K562 (cell line): Measurements from ENCODE around the gene CYB561A3. TPM values are rescaled to one million over a fixed set of nuclear protein-coding genes. Genes with fewer than 3 reads are reported as not detected.

Source experiments
- ATAC-seq: fragments of 200-7000 bp; cut with Tn5 transposase; 3 replicates; pipeline ENCODE4 v1.9.1; 2020; ENCODE audit warnings: moderate library complexity
- BruUV-seq: library from RNA; stranded (reverse); fragments of 400-500 nt; replicated peaks from 2 replicates; lab custom pipeline; 2021; lab: Mats Ljungman, UMichigan
- CTCF ChIA-PET: fragments of 300-600 bp; formaldehyde crosslinking; extraction: SDS; loops from one replicate; lab custom pipeline; 2021; ENCODE audit warnings: low intra/inter-chr PET ratio; lab: Yijun Ruan, JAX
- POLR2A ChIA-PET: fragments of 300-600, 350-650 bp; sonication (Branson Sonifier 250); formaldehyde crosslinking; extraction: SDS; loops from one replicate; lab custom pipeline; 2021; ENCODE audit warnings: antibody characterized with exemption, inconsistent platforms; lab: Yijun Ruan, JAX
- DNase-seq, 4 experiments: peaks; one replicate each; pipeline versions ENCODE4 v3.0.0 to v3.0.0-alpha.2; 2011 to 2018; ENCODE audit warnings: low spot score in 3 of 4, mixed read lengths in 3 of 4; ENCODE audit errors: extremely low read depth in 1 of 4
- FAIRE-seq: peaks from 2 replicates; lab custom pipeline; 2011; peaks lifted over from hg19 to GRCh38; lab: Jason Lieb, UNC
- H2AFZ ChIP-seq: 2 replicates; pipeline ENCODE4 v1.6.0; 2011; ENCODE audit warnings: low read depth, low read length, control low read depth, inconsistent platforms
- H3K27ac ChIP-seq: fragments of 200-600 bp; 3 replicates; pipeline ENCODE4 v1.8.0; 2011; ENCODE audit warnings: low read depth, mild to moderate bottlenecking, control low read depth, inconsistent platforms, low read length, moderate library complexity, mixed read lengths; ENCODE audit errors: extremely low read depth
- H3K27me3 ChIP-seq, 2 experiments: fragments of 300-600 bp in 1 of 2; 2 replicates in 1 of 2; 3 replicates in 1 of 2; pipeline versions ENCODE4 v1.6.0 to v1.8.0; 2011; ENCODE audit warnings: inconsistent platforms in 2 of 2, low read length in 2 of 2, mild to moderate bottlenecking in 1 of 2, mixed read lengths in 1 of 2, moderate library complexity in 1 of 2; ENCODE audit not compliant: control insufficient read depth in 2 of 2, insufficient read depth in 2 of 2
- H3K36me3 ChIP-seq: fragments of 300-600 bp; 3 replicates; pipeline ENCODE4 v1.8.0; 2011; ENCODE audit warnings: mild to moderate bottlenecking, low read length, inconsistent platforms; ENCODE audit not compliant: control insufficient read depth, insufficient read depth
- H3K4me1 ChIP-seq, 2 experiments: fragments of 200-600 bp in 1 of 2; replicated peaks in 1 of 2; 2 replicates in 1 of 2; 3 replicates in 1 of 2; pipeline versions ENCODE4 v1.5.1 to v1.8.0; 2011; ENCODE audit warnings: inconsistent platforms in 2 of 2, low read length in 2 of 2, mild to moderate bottlenecking in 1 of 2, mixed read lengths in 1 of 2, moderate library complexity in 1 of 2; ENCODE audit not compliant: control insufficient read depth in 2 of 2, insufficient read depth in 2 of 2
- H3K4me2 ChIP-seq: 2 replicates; pipeline ENCODE4 v1.6.1; 2011; ENCODE audit warnings: low read length, control low read depth, inconsistent platforms, mixed read lengths; ENCODE audit not compliant: insufficient read depth
- H3K4me3 ChIP-seq: fragments of 200-600 bp; sonication (generic), shearing (Covaris generic); 2 replicates; pipeline ENCODE4 v1.5.1; 2016; ENCODE audit warnings: control low read depth, inconsistent platforms
- H3K79me2 ChIP-seq: fragments of 200-600 bp; 3 replicates; pipeline ENCODE4 v1.8.0; 2011; ENCODE audit warnings: low read length, inconsistent platforms; ENCODE audit not compliant: control insufficient read depth, insufficient read depth
- H3K9ac ChIP-seq, 2 experiments: 2 replicates each; pipeline versions ENCODE4 v1.6.0 to v1.6.1; 2011; ENCODE audit warnings: low read depth in 2 of 2, low read length in 2 of 2, control low read depth in 1 of 2, inconsistent platforms in 1 of 2, mild to moderate bottlenecking in 1 of 2, mixed read lengths in 1 of 2; ENCODE audit not compliant: insufficient read depth in 1 of 2
- H3K9me1 ChIP-seq: one replicate; pipeline ENCODE4 v1.6.0; 2011; ENCODE audit warnings: inconsistent platforms, mild to moderate bottlenecking, low read length, moderate library complexity; ENCODE audit not compliant: control insufficient read depth, insufficient read depth
- H3K9me3 ChIP-seq: replicated peaks from 2 replicates; pipeline ENCODE4 v1.5.1; 2011; ENCODE audit warnings: low read depth, low read length, inconsistent platforms; ENCODE audit not compliant: control insufficient read depth, insufficient read depth
- H4K20me1 ChIP-seq: replicated peaks from 2 replicates; pipeline ENCODE4 v1.6.1; 2011; ENCODE audit warnings: low read length, inconsistent platforms, mixed read lengths; ENCODE audit not compliant: control insufficient read depth, insufficient read depth
- ARID1B ChIP-seq: fragments of 450-650 bp; IDR thresholded peaks from 2 replicates; pipeline ENCODE4 v1.6.1; 2016; ENCODE audit warnings: antibody characterized with exemption, mild to moderate bottlenecking, inconsistent platforms
- MEF2A ChIP-seq: IDR thresholded peaks from 2 replicates; pipeline ENCODE4 v1.6.1; 2011; ENCODE audit warnings: low read depth, mild to moderate bottlenecking, low read length, moderate library complexity; ENCODE audit not compliant: control insufficient read depth
- PHB ChIP-seq: fragments of 250-450 bp; sonication (Bioruptor Pico); IDR thresholded peaks from 2 replicates; pipeline ENCODE4 v1.5.0; 2021
- SIRT6 ChIP-seq: IDR thresholded peaks from one replicate; pipeline ENCODE4 v1.6.1; 2012; ENCODE audit warnings: low read depth, mild to moderate bottlenecking, control low read depth, inconsistent platforms, low read length, moderate library complexity
- TCF3 ChIP-seq: sonication (generic); formaldehyde crosslinking; IDR thresholded peaks from 2 replicates; pipeline ENCODE4 v1.4.0; 2020; ENCODE audit warnings: mild to moderate bottlenecking, missing genetic modification reagents
- TRIM25 ChIP-seq: fragments of 450-650 bp; IDR thresholded peaks from 2 replicates; pipeline ENCODE4 v1.7.0; 2016; ENCODE audit warnings: borderline replicate concordance
- ZBTB5 ChIP-seq: fragments of 450-650 bp; IDR thresholded peaks from 2 replicates; pipeline ENCODE4 v1.6.1; 2017; ENCODE audit warnings: antibody characterized with exemption
- ZNF133 ChIP-seq: fragments of 250-450 bp; sonication (Bioruptor Pico); IDR thresholded peaks from 2 replicates; pipeline ENCODE4 v1.4.0; 2020; ENCODE audit warnings: mild to moderate bottlenecking
- ZNF699 ChIP-seq: fragments of 250-450 bp; sonication (Bioruptor Pico); IDR thresholded peaks from 2 replicates; pipeline ENCODE4 v1.8.0; 2021; ENCODE audit warnings: mild to moderate bottlenecking, moderate library complexity; ENCODE audit not compliant: insufficient replicate concordance
- WGBS: fragments of 100-300 bp; shearing (Covaris generic); methylation state at CpG from one replicate; pipeline ENCODE4 v1.1.6; 2016; ENCODE audit warnings: low coverage, mixed read lengths; ENCODE audit not compliant: insufficient coverage; ENCODE audit errors: missing lambda C conversion rate; 5-methylcytosine and 5-hydroxymethylcytosine counted together
- in situ Hi-C: fragments of 300-500 bp; cut with MboI; formaldehyde crosslinking; loops from 4 replicates; pipeline ENCODE4 v1.15.0; 2018; ENCODE audit warnings: inconsistent platforms, mixed read lengths
- intact Hi-C: fragments of 100-400 bp; cut with micrococcal nuclease; formaldehyde crosslinking; loops from 2 replicates; pipeline ENCODE4 v1.14.2; 2022
- polyA plus RNA-seq, 8 experiments: library from polyadenylated mRNA; depleted of rRNA in 4 of 8; stranded (reverse) in 5 of 8; unstranded in 3 of 8; fragments of >200 nt; fragmentation: Nextera tagmentation in 2 of 8; fragmentation: Illumina TruSeq in 1 of 8; extraction: Ambion mirVana in 2 of 8; extraction: Trizol in 1 of 8; gene quantifications; 2 replicates each; pipeline versions ENCODE4 v1.2.1 to v1.2.3, GENCODE V29; 2011 to 2014; ENCODE audit warnings: inconsistent platforms in 1 of 8, missing spikeins in 1 of 8
- total RNA-seq, 7 experiments: library from RNA; depleted of rRNA in 6 of 7; stranded (reverse); fragments of >200 nt in 6 of 7; fragmentation: Illumina TruSeq in 2 of 7; extraction: Trizol in 2 of 7; gene quantifications; 2 replicates each; pipeline versions ENCODE4 v1.2.1 to v1.2.3, GENCODE V29; 2011 to 2021; ENCODE audit warnings: low replicate concordance in 1 of 7
- TF ChIP-seq, protein P1 (sequence below): sonication (generic); formaldehyde crosslinking; IDR thresholded peaks from 2 replicates; pipeline ENCODE4 v1.8.0; 2022; ENCODE audit warnings: mild to moderate bottlenecking, missing genetic modification reagents

The CYB561A3 gene
- total and polyA plus RNA-seq, 9 of the 15 experiments (the other 6 are each of a cell fraction or from before 2014, with no cell fraction given) = 29.2 to 78.9 (median 37.9) TPM

- TF ChIP-seq ZBTB5 = no peak
- TF ChIP-seq PHB (CRISPR knock-in tag) = no peak
- peak; percentile 73 for TF ChIP-seq ARID1B
- TF ChIP-seq ZNF699 = no peak
- peak; percentile 65 for TF ChIP-seq TCF3 (CRISPR knock-in tag)
Observed at GRCh38 chr11:61343792-61344745, 17.6 kb downstream of the CYB561A3 start (continued).

- CTCF ChIA-PET = no interaction called here
- H2AFZ ChIP-seq = peak overlapping the region; percentile 74
- peak overlapping the region; percentile 72 for H3K4me2 ChIP-seq
- H4K20me1 ChIP-seq = no peaks in the 10 kb centered on the region
- peaks cover 39 to 68% of the 10 kb centered on the region in 2 experiments; a peak in 4 of 5 replicates for H3K4me1 ChIP-seq
- ATAC-seq = peak; percentile 84
- POLR2A ChIA-PET = interaction anchor here (0.7 to 3.1 kb wide), 12 partner anchors 9 to 87 kb away, joined by 3 to 29 read pairs (median 4); partner anchors contain the start of genes CPSF7, CYB561A3, DDB1 and SDHAF2
- H3K27ac ChIP-seq = peak overlapping the region; percentile 73
- no peak overlapping the region for H3K4me3 ChIP-seq
- no peaks in the 10 kb centered on the region for H3K79me2 ChIP-seq
- WGBS = 12% methylated on average over 20 of the region's 20 CpGs
- peak; percentile 74 to 95 (median 84) for DNase-seq
- in situ Hi-C loops (no loop called here), intact Hi-C loops (no loop called here)
- H3K27me3 ChIP-seq = no peaks in the 10 kb centered on the region
- peak overlapping the region; percentile 61 to 75 for H3K9ac ChIP-seq
- H3K9me1 ChIP-seq = no peaks in the 10 kb centered on the region
- peak; percentile 99 for FAIRE-seq
- TSS peak; percentile 32 for BruUV-seq
- no peaks in the 10 kb centered on the region for H3K9me3 ChIP-seq
- H3K36me3 ChIP-seq = peaks cover 41% of the 10 kb centered on the region; the same call in 2 of the 3 replicates
- TF ChIP-seq TRIM25 = no peak
- TF ChIP-seq, protein P1, sequence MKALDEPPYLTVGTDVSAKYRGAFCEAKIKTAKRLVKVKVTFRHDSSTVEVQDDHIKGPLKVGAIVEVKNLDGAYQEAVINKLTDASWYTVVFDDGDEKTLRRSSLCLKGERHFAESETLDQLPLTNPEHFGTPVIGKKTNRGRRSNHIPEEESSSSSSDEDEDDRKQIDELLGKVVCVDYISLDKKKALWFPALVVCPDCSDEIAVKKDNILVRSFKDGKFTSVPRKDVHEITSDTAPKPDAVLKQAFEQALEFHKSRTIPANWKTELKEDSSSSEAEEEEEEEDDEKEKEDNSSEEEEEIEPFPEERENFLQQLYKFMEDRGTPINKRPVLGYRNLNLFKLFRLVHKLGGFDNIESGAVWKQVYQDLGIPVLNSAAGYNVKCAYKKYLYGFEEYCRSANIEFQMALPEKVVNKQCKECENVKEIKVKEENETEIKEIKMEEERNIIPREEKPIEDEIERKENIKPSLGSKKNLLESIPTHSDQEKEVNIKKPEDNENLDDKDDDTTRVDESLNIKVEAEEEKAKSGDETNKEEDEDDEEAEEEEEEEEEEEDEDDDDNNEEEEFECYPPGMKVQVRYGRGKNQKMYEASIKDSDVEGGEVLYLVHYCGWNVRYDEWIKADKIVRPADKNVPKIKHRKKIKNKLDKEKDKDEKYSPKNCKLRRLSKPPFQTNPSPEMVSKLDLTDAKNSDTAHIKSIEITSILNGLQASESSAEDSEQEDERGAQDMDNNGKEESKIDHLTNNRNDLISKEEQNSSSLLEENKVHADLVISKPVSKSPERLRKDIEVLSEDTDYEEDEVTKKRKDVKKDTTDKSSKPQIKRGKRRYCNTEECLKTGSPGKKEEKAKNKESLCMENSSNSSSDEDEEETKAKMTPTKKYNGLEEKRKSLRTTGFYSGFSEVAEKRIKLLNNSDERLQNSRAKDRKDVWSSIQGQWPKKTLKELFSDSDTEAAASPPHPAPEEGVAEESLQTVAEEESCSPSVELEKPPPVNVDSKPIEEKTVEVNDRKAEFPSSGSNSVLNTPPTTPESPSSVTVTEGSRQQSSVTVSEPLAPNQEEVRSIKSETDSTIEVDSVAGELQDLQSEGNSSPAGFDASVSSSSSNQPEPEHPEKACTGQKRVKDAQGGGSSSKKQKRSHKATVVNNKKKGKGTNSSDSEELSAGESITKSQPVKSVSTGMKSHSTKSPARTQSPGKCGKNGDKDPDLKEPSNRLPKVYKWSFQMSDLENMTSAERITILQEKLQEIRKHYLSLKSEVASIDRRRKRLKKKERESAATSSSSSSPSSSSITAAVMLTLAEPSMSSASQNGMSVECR (CRISPR knock-in tag) = 0 out of 2 replicates have a peak, but pooled peaks have one; percentile 16
- no peak for TF ChIP-seq ZNF133 (CRISPR knock-in tag)
- TF ChIP-seq SIRT6 = no peak
- TF ChIP-seq MEF2A = peak; percentile 31; the same call in 1 of the 2 replicates
Observed at GRCh38 chr11:61342207-61342803, 19.4 kb downstream of the CYB561A3 start.
